K562 (cell line): Measurements from ENCODE around the gene ZFP36. TPM values are rescaled to one million over a fixed set of nuclear protein-coding genes. Genes with fewer than 3 reads are reported as not detected.

Experiments
- ADNP ChIP-seq: fragments of 200-800 bp; sonication (Bioruptor generic); IDR thresholded peaks from 2 replicates; pipeline ENCODE4 v1.6.1; 2016; ENCODE audit warnings: missing genetic modification characterization, missing compliant biosample characterization
- BHLHE40 ChIP-seq: IDR thresholded peaks from 2 replicates; pipeline ENCODE4 v1.6.1; 2011; ENCODE audit warnings: low read length, improper control_type of control experiment
- CREM ChIP-seq: IDR thresholded peaks from 2 replicates; pipeline ENCODE4 v1.6.1; 2014; ENCODE audit warnings: antibody characterized with exemption, low read depth
- GTF2A2 ChIP-seq: IDR thresholded peaks from 2 replicates; pipeline ENCODE4 v1.6.1; 2016; ENCODE audit warnings: mild to moderate bottlenecking, missing genetic modification characterization, missing compliant biosample characterization
- L3MBTL2 ChIP-seq: fragments of 450-650 bp; IDR thresholded peaks from 2 replicates; pipeline ENCODE4 v1.6.1; 2016; ENCODE audit warnings: mild to moderate bottlenecking, moderate library complexity
- NEUROD1 ChIP-seq: fragments of 150-350 bp; IDR thresholded peaks from 2 replicates; pipeline ENCODE4 v1.6.1; 2014; ENCODE audit warnings: borderline replicate concordance, low read length, low read depth; ENCODE audit not compliant: partially characterized antibody
- NR2F6 ChIP-seq: fragments of 450-650 bp; formaldehyde crosslinking; IDR thresholded peaks from 2 replicates; pipeline ENCODE4 v1.4.0; 2020; ENCODE audit warnings: mild to moderate bottlenecking
- PHB ChIP-seq: fragments of 250-450 bp; sonication (Bioruptor Pico); IDR thresholded peaks from 2 replicates; pipeline ENCODE4 v1.5.0; 2021
- PKNOX1 ChIP-seq: fragments of 450-650 bp; IDR thresholded peaks from 2 replicates; pipeline ENCODE4 v1.6.1; 2016
- RREB1 ChIP-seq: fragments of 250-450 bp; sonication (Bioruptor Pico); IDR thresholded peaks from 2 replicates; pipeline ENCODE4 v1.4.0; 2020
- SMAD4 ChIP-seq: fragments of 250-450 bp; sonication (Bioruptor Pico); conservative IDR thresholded peaks from 2 replicates; pipeline ENCODE4 v1.8.0; 2021; ENCODE audit warnings: inconsistent platforms, mild to moderate bottlenecking, moderate library complexity
- SRSF9 ChIP-seq: fragments of 200-400 bp; formaldehyde crosslinking; IDR thresholded peaks from 2 replicates; pipeline ENCODE4 v1.6.1; 2017; ENCODE audit warnings: low read depth, low read length, borderline replicate concordance
- TAF9B ChIP-seq: fragments of 450-650 bp; IDR thresholded peaks from 2 replicates; pipeline ENCODE4 v1.6.1; 2018; ENCODE audit warnings: mild to moderate bottlenecking; ENCODE audit not compliant: partially characterized antibody
- TFAP4 ChIP-seq: sonication (generic); formaldehyde crosslinking; IDR thresholded peaks from 2 replicates; pipeline ENCODE4 v1.8.0; 2022; ENCODE audit warnings: missing genetic modification reagents, mild to moderate bottlenecking, moderate library complexity, borderline replicate concordance
- ZBTB12 ChIP-seq: fragments of 250-450 bp; sonication (Bioruptor Pico); IDR thresholded peaks from 2 replicates; pipeline ENCODE4 v1.4.0; 2020
- ZBTB26 ChIP-seq: fragments of 450-650 bp; formaldehyde crosslinking; IDR thresholded peaks from 2 replicates; pipeline ENCODE4 v1.4.0; 2022; ENCODE audit warnings: missing genetic modification characterization
- ZNF134 ChIP-seq: fragments of 250-450 bp; sonication (Bioruptor Pico); conservative IDR thresholded peaks from 2 replicates; pipeline ENCODE4 v1.4.0; 2020
- polyA plus RNA-seq, 8 experiments: library from polyadenylated mRNA; depleted of rRNA in 4 of 8; stranded (reverse) in 5 of 8; unstranded in 3 of 8; fragments of >200 nt; fragmentation: Nextera tagmentation in 2 of 8; fragmentation: Illumina TruSeq in 1 of 8; extraction: Ambion mirVana in 2 of 8; extraction: Trizol in 1 of 8; gene quantifications; 2 replicates each; pipeline versions ENCODE4 v1.2.1 to v1.2.3, GENCODE V29; 2011 to 2014; ENCODE audit warnings: inconsistent platforms in 1 of 8, missing spikeins in 1 of 8
- total RNA-seq, 7 experiments: library from RNA; depleted of rRNA in 6 of 7; stranded (reverse); fragments of >200 nt in 6 of 7; fragmentation: Illumina TruSeq in 2 of 7; extraction: Trizol in 2 of 7; gene quantifications; 2 replicates each; pipeline versions ENCODE4 v1.2.1 to v1.2.3, GENCODE V29; 2011 to 2021; ENCODE audit warnings: low replicate concordance in 1 of 7

ZFP36 gene
- total and polyA plus RNA-seq, 9 of the 15 experiments (the other 6 are each of a cell fraction or from before 2014, with no cell fraction given) = 1.0 to 20.1 (median 3.5) TPM

GRCh38 chr19:39401549-39402345 is 4.9 kb upstream of the ZFP36 start (continued):
- TF ChIP-seq RREB1 (CRISPR knock-in tag) = peak; percentile 69; the same call in 1 of the 2 replicates
- TF ChIP-seq NEUROD1 = peak; percentile 15
- peak; percentile 84 for TF ChIP-seq L3MBTL2
- 0 out of 2 replicates have a peak, but pooled peaks have one; percentile 48 for TF ChIP-seq GTF2A2 (tag)
- 0 out of 2 replicates have a peak, but pooled peaks have one; percentile 7 for TF ChIP-seq ZNF134
- TF ChIP-seq ADNP (tag) = no peak
- TF ChIP-seq ZBTB12 (CRISPR knock-in tag) = peak; percentile 49; the same call in 1 of the 2 replicates
- peak; percentile 3; the same call in 1 of the 2 replicates for TF ChIP-seq PKNOX1
- TF ChIP-seq PHB (CRISPR knock-in tag) = no peak
- peak; percentile 52 for TF ChIP-seq SMAD4 (CRISPR knock-in tag)
- TF ChIP-seq TAF9B = no peak
- peak; percentile 78 for TF ChIP-seq BHLHE40
- no peak for TF ChIP-seq SRSF9
- TF ChIP-seq CREM = peak; percentile 51
- no peak for TF ChIP-seq TFAP4 (CRISPR knock-in tag)
- 0 out of 2 replicates have a peak, but pooled peaks have one; percentile 78 for TF ChIP-seq ZBTB26 (CRISPR knock-in tag)
- 0 out of 2 replicates have a peak, but pooled peaks have one; percentile 37 for TF ChIP-seq NR2F6 (CRISPR knock-in tag)
